ENCODE measurements around the gene ANKRD13D. TPM values are rescaled to one million over a fixed set of nuclear protein-coding genes. Genes with fewer than 3 reads are reported as not detected.

ANKRD13D gene
- total RNA-seq, 4 donors from 2014 or later: 5.8 to 10.6 (median 9.7) TPM

GRCh38 chr11:67308031-67308866 is 19.1 kb downstream of the ANKRD13D start:
- in situ Hi-C loops (cut with MboI; ENCODE audit: low sequenced_read_pairs in 4 of 4): no loop called here
- no peak overlapping the region for H3K27ac ChIP-seq
- no peaks in the 10 kb centered on the region for H3K9me3 ChIP-seq
- no peak overlapping the region for H3K4me3 ChIP-seq
- peaks cover 7 to 11% of the 10 kb centered on the region in 2 donors for H3K4me1 ChIP-seq
- no peak for TF ChIP-seq POLR2A (IDR thresholded peaks at IDR 0.05)
- no peak for TF ChIP-seq CTCF (IDR thresholded peaks at IDR 0.05 in 4 of 5, conservative IDR thresholded peaks at IDR 0.05 in 1 of 5)
- H3K36me3 ChIP-seq: peaks cover 0 to 20% of the 10 kb centered on the region in 2 donors
- DNase-seq (no peak), ATAC-seq (no peak)
- intact Hi-C loops (cut with DNase I; ENCODE audit: low total_unique reads): no loop called here
- H3K27me3 ChIP-seq: no peaks in the 10 kb centered on the region

GRCh38 chr11:67309166-67309565 is 20.1 kb downstream of the ANKRD13D start:
- Histone ChIP-seq H3K4me3 (no peak overlapping the region), H3K9me3 (no peaks in the 10 kb centered on the region), H3K36me3 (peaks cover 0 to 20% of the 10 kb centered on the region in 2 donors), H3K27ac (no peak overlapping the region), H3K27me3 (no peaks in the 10 kb centered on the region), H3K4me1 (peaks cover 6 to 8% of the 10 kb centered on the region in 2 donors)
- in situ Hi-C loops (cut with MboI; ENCODE audit: low sequenced_read_pairs in 4 of 4): no loop called here
- intact Hi-C loops (cut with DNase I; ENCODE audit: low total_unique reads): no loop called here
- no peak for TF ChIP-seq CTCF (IDR thresholded peaks at IDR 0.05 in 4 of 5, conservative IDR thresholded peaks at IDR 0.05 in 1 of 5)
- ATAC-seq (no peak), DNase-seq (no peak)

GRCh38 chr11:67309661-67310061 is 20.6 kb downstream of the ANKRD13D start:
- intact Hi-C loops (cut with DNase I; ENCODE audit: low total_unique reads) (no loop called here), in situ Hi-C loops (cut with MboI; ENCODE audit: low sequenced_read_pairs in 4 of 4) (loop anchor here in 2 of 4 donors (5.0 to 10.0 kb wide), 2 partner anchors 42 to 45 kb away; partner anchors contain the start of gene GRK2 (in 2 of the 2))
- Histone ChIP-seq H3K36me3 (peaks cover 0 to 20% of the 10 kb centered on the region in 2 donors), H3K27me3 (no peaks in the 10 kb centered on the region), H3K4me3 (no peak overlapping the region), H3K4me1 (peaks cover under 1 to 3% of the 10 kb centered on the region in 2 donors), H3K9me3 (no peaks in the 10 kb centered on the region), H3K27ac (no peak overlapping the region)
- DNase-seq (no peak), ATAC-seq (no peak)
- no peak for TF ChIP-seq CTCF (IDR thresholded peaks at IDR 0.05 in 4 of 5, conservative IDR thresholded peaks at IDR 0.05 in 1 of 5)
- TF ChIP-seq POLR2A (IDR thresholded peaks at IDR 0.05): no peak

- in situ Hi-C loops (cut with MboI; ENCODE audit: low sequenced_read_pairs in 4 of 4) (loop anchor here in 2 of 4 donors (5.0 to 10.0 kb wide), 2 partner anchors 43 to 46 kb away; partner anchors contain the start of gene GRK2 (in 2 of the 2)), intact Hi-C loops (cut with DNase I; ENCODE audit: low total_unique reads) (no loop called here)
- no peaks in the 10 kb centered on the region for H3K4me1 ChIP-seq
- ATAC-seq (no peak), DNase-seq (no peak)
- TF ChIP-seq CTCF (IDR thresholded peaks at IDR 0.05 in 4 of 5, conservative IDR thresholded peaks at IDR 0.05 in 1 of 5) (no peak), POLR2A (IDR thresholded peaks at IDR 0.05) (no peak)
- H3K36me3 ChIP-seq: peaks cover 0 to 20% of the 10 kb centered on the region in 2 donors
- H3K27ac ChIP-seq: no peak overlapping the region
- no peaks in the 10 kb centered on the region for H3K27me3 ChIP-seq
- no peaks in the 10 kb centered on the region for H3K9me3 ChIP-seq
- H3K4me3 ChIP-seq: no peak overlapping the region
Observed at GRCh38 chr11:67310246-67311050, 21.3 kb downstream of the ANKRD13D start.

All from gastrocnemius medialis (tissue), 4 donors.